PC-3 (cell line): ENCODE data around the gene YPEL2.

Source experiments
- CTCF ChIP-seq: fragments of 300-600 bp; sonication (generic); conservative IDR thresholded peaks from 2 replicates; pipeline ENCODE4 v1.5.1; 2017; ENCODE audit warnings: antibody characterized with exemption, low read depth, mild to moderate bottlenecking, low read length
- EZH2 ChIP-seq: fragments of 300-600 bp; sonication (generic); IDR thresholded peaks from one replicate; pipeline ENCODE4 v1.6.1; 2017; ENCODE audit warnings: antibody characterized with exemption, mild to moderate bottlenecking, low read length; ENCODE audit not compliant: unreplicated experiment
- EZH2phosphoT487 ChIP-seq: fragments of 300-600 bp; sonication (generic); IDR thresholded peaks from 2 replicates; pipeline ENCODE4 v1.6.1; 2018; ENCODE audit warnings: mild to moderate bottlenecking, antibody characterized with exemption, low read length, borderline replicate concordance

DNA sequence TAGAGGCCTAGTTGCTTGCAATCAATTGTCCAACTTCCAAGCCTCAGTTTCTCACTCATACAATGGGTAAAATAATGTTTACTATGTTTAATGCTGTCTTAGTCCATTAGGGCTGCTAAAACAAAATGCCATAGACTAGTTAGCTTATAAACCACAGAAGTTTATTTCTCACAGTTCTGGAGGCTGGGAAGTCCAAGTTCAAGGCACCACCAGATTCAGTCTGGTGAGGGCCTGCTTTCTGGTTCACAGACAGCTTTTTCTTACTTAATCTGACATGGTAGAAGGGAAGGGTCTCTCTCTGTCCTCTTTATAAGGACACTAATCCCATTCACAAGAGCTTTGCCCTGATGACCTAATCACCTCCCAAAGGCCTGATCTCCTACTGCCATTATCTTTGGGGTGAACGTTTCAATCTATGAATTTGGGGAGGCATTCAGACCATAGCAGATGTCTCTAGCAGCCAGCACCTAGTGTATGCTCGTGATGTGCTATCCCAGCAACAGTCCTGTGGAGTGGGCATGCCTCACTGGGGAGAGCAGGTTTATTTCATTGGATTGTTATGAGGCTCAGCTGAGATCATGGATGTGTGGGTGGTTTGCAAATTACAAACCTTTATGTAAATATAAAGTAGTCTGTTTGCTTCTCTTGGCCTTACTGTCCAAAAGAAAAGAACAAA lies 25.2 kb downstream of the YPEL2 start:
- no peak for TF ChIP-seq EZH2
- TF ChIP-seq CTCF = no peak
- no peak for TF ChIP-seq EZH2phosphoT487
